DND-41 (cell line): ENCODE results near the gene RELN.

ENCODE experiments used
- ATAC-seq: fragments of 200-7000 bp; cut with Tn5 transposase; 3 replicates; pipeline ENCODE4 v1.9.1; 2021; ENCODE audit warnings: low read depth; ENCODE audit not compliant: insufficient read depth
- DNase-seq: peaks from one replicate; pipeline ENCODE4 v3.0.0-alpha.2; 2020
- H2AFZ ChIP-seq: 2 replicates; pipeline ENCODE4 v1.6.0; 2012; ENCODE audit warnings: low read depth, low read length
- H3K27ac ChIP-seq: 2 replicates; pipeline ENCODE4 v1.5.1; 2012; ENCODE audit warnings: low read length, inconsistent platforms
- H3K27me3 ChIP-seq: fragments of 200-600 bp; sonication (generic); 2 replicates; pipeline ENCODE4 v1.6.0; 2012; ENCODE audit warnings: low read length, mild to moderate bottlenecking, inconsistent platforms; ENCODE audit not compliant: insufficient read depth, poor library complexity
- H3K36me3 ChIP-seq: 2 replicates; pipeline ENCODE4 v1.5.1; 2012; ENCODE audit warnings: low read length, inconsistent platforms; ENCODE audit not compliant: insufficient read depth
- H3K4me1 ChIP-seq: 2 replicates; pipeline ENCODE4 v1.5.1; 2012; ENCODE audit warnings: mild to moderate bottlenecking, low read length; ENCODE audit not compliant: insufficient read depth
- H3K4me2 ChIP-seq: 2 replicates; pipeline ENCODE4 v1.6.0; 2012; ENCODE audit warnings: mild to moderate bottlenecking, moderate library complexity, low read length, inconsistent platforms; ENCODE audit not compliant: insufficient read depth
- H3K4me3 ChIP-seq, 2 experiments: fragments of 200-600 bp in 1 of 2; shearing (Covaris generic) in 1 of 2; 2 replicates each; pipeline ENCODE4 v1.5.1; 2012 to 2016; ENCODE audit warnings: inconsistent platforms in 2 of 2, low read length in 2 of 2, mild to moderate bottlenecking in 2 of 2, low read depth in 1 of 2, moderate library complexity in 1 of 2
- H3K79me2 ChIP-seq: 2 replicates; pipeline ENCODE4 v1.6.0; 2012; ENCODE audit warnings: low read length, inconsistent platforms; ENCODE audit not compliant: insufficient read depth
- H3K9ac ChIP-seq: 2 replicates; pipeline ENCODE4 v1.6.0; 2012; ENCODE audit warnings: low read depth, mild to moderate bottlenecking, inconsistent platforms, low read length, moderate library complexity
- H3K9me3 ChIP-seq: 2 replicates; pipeline ENCODE4 v1.5.1; 2012; ENCODE audit warnings: low read length, moderate library complexity, mild to moderate bottlenecking, inconsistent platforms; ENCODE audit not compliant: insufficient read depth, severe bottlenecking
- H4K20me1 ChIP-seq: 2 replicates; pipeline ENCODE4 v1.6.0; 2012; ENCODE audit warnings: low read length; ENCODE audit not compliant: insufficient read depth
- EZH2 ChIP-seq: IDR thresholded peaks from 3 replicates; pipeline ENCODE4 v1.6.1; 2012; ENCODE audit warnings: borderline replicate concordance, low read depth, mild to moderate bottlenecking, moderate library complexity, low read length, inconsistent platforms; ENCODE audit not compliant: severe bottlenecking
- TF ChIP-seq, protein P1 (sequence below): IDR thresholded peaks from 2 replicates; pipeline ENCODE4 v1.5.1; 2012; ENCODE audit warnings: borderline replicate concordance, low read length, moderate library complexity, mild to moderate bottlenecking; ENCODE audit not compliant: poor library complexity, severe bottlenecking; ENCODE audit errors: extremely low read depth

RELN gene

DNA sequence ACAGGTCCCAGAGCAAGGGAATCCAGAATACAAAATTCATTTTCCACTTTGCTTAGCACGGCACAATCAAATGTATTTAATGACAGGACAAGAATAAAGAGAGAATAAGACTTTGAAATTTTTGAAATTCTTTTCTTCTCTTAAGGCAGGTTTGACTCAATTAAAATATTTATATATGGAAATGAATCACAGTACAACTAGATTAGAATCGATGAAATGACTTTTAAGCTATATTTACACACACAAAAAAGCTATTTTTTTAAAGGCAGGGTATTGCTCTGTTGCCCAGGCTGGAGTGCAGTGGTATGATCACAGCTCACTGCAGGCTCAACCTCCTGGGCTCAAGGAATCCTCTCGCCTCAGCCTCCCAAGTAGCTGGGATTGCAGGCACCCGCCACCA lies 278.0 kb downstream of the RELN start:
- Histone ChIP-seq H3K36me3 (no peaks in the 10 kb centered on the region), H3K4me1 (no peaks in the 10 kb centered on the region), H3K4me3 (no peak overlapping the region), H3K9ac (no peak overlapping the region), H4K20me1 (no peaks in the 10 kb centered on the region), H3K79me2 (no peaks in the 10 kb centered on the region), H3K27ac (no peak overlapping the region), H3K4me2 (no peak overlapping the region), H2AFZ (no peak overlapping the region), H3K27me3 (peaks cover 4% of the 10 kb centered on the region), H3K9me3 (no peaks in the 10 kb centered on the region)
- no peak for TF ChIP-seq EZH2
- TF ChIP-seq, protein P1, sequence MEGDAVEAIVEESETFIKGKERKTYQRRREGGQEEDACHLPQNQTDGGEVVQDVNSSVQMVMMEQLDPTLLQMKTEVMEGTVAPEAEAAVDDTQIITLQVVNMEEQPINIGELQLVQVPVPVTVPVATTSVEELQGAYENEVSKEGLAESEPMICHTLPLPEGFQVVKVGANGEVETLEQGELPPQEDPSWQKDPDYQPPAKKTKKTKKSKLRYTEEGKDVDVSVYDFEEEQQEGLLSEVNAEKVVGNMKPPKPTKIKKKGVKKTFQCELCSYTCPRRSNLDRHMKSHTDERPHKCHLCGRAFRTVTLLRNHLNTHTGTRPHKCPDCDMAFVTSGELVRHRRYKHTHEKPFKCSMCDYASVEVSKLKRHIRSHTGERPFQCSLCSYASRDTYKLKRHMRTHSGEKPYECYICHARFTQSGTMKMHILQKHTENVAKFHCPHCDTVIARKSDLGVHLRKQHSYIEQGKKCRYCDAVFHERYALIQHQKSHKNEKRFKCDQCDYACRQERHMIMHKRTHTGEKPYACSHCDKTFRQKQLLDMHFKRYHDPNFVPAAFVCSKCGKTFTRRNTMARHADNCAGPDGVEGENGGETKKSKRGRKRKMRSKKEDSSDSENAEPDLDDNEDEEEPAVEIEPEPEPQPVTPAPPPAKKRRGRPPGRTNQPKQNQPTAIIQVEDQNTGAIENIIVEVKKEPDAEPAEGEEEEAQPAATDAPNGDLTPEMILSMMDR = no peak
- ATAC-seq (no peak), DNase-seq (no peak)

DNA sequence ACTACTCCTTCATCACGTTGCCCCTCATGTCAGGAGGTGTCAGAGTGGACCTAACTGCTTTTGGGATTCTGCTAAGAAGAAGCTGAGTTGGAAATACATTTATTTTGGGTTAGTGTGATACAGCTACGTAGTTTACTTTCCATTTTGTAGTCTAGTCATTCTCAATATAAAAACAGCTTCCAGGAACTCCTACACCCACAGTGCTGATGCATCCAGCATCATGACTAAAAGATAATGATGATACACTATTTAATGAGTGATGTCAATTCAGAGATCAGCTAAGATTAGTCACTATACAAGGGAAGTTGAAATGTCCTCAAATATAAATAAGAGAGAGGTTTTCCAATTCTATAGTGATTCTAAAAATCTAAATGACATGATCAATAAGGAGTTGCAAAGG lies 279.2 kb downstream of the RELN start:
- Histone ChIP-seq H3K4me1 (no peaks in the 10 kb centered on the region), H3K27me3 (peaks cover 4% of the 10 kb centered on the region), H4K20me1 (no peaks in the 10 kb centered on the region), H3K27ac (no peak overlapping the region), H3K4me3 (no peak overlapping the region), H3K9ac (no peak overlapping the region), H3K36me3 (no peaks in the 10 kb centered on the region), H3K4me2 (no peak overlapping the region), H2AFZ (no peak overlapping the region), H3K79me2 (no peaks in the 10 kb centered on the region), H3K9me3 (no peaks in the 10 kb centered on the region)
- DNase-seq = no peak
- ATAC-seq = no peak
- TF ChIP-seq EZH2 = no peak
- TF ChIP-seq, protein P1 = no peak

GRCh38 chr7:103706805-103707204 lies 282.7 kb downstream of the RELN start:
- no peaks in the 10 kb centered on the region for H3K9me3 ChIP-seq
- no peaks in the 10 kb centered on the region for H3K4me1 ChIP-seq
- no peak overlapping the region for H2AFZ ChIP-seq
- no peak for DNase-seq
- TF ChIP-seq EZH2 = no peak
- TF ChIP-seq, protein P1 = no peak
- H3K4me2 ChIP-seq = no peak overlapping the region
- peaks cover 8% of the 10 kb centered on the region for H3K27me3 ChIP-seq
- no peak overlapping the region for H3K4me3 ChIP-seq
- no peak overlapping the region for H3K27ac ChIP-seq
- no peaks in the 10 kb centered on the region for H4K20me1 ChIP-seq
- no peak for ATAC-seq
- H3K36me3 ChIP-seq = no peaks in the 10 kb centered on the region
- no peak overlapping the region for H3K9ac ChIP-seq
- H3K79me2 ChIP-seq = no peaks in the 10 kb centered on the region

GRCh38 chr7:103705542-103705941 lies 283.9 kb downstream of the RELN start:
- H3K27me3 ChIP-seq = peaks cover 9% of the 10 kb centered on the region
- no peak for DNase-seq
- no peak overlapping the region for H3K9ac ChIP-seq
- H3K36me3 ChIP-seq = no peaks in the 10 kb centered on the region
- no peaks in the 10 kb centered on the region for H3K4me1 ChIP-seq
- H3K4me3 ChIP-seq = no peak overlapping the region
- no peak for ATAC-seq
- H4K20me1 ChIP-seq = no peaks in the 10 kb centered on the region
- no peak overlapping the region for H2AFZ ChIP-seq
- H3K27ac ChIP-seq = no peak overlapping the region
- H3K9me3 ChIP-seq = no peaks in the 10 kb centered on the region
- H3K79me2 ChIP-seq = no peaks in the 10 kb centered on the region
- TF ChIP-seq, protein P1 = no peak
- TF ChIP-seq EZH2 = no peak
- H3K4me2 ChIP-seq = no peak overlapping the region
